Occipital lobe (tissue), 2 donors: ENCODE data around the gene CYYR1. TPM values are rescaled to one million over a fixed set of nuclear protein-coding genes. Genes with fewer than 3 reads are reported as not detected.
"Not testable (repeated sequence)": the region's sequence is repeated elsewhere in the genome, so short reads cannot be mapped to it uniquely, and the experiment has no call there.

Experiments used
- DNase-seq: peaks from one replicate; lab custom pipeline; 2025; lab: John Stamatoyannopoulos, UW
- total RNA-seq: library from RNA; depleted of rRNA; stranded (reverse); fragments of >200 nt; gene quantifications from one replicate; pipeline ENCODE4 v1.2.3, GENCODE V29; 2014

The CYYR1 gene
- total RNA-seq, 1 donor from 2014 or later, result 2.3 TPM

- DNase-seq, result no peak
These were observed 81.4 kb downstream of the CYYR1 start for GRCh38 chr21:26491663-26492062.

- no peak for DNase-seq
These were observed 82.3 kb downstream of the CYYR1 start for GRCh38 chr21:26490771-26491170.

GRCh38 chr21:26489781-26490180, 83.3 kb downstream of the CYYR1 start:
- no peak for DNase-seq

- DNase-seq, result no peak
These were observed 85.1 kb downstream of the CYYR1 start for GRCh38 chr21:26487981-26488480.

GRCh38 chr21:26473471-26473870, 99.6 kb downstream of the CYYR1 start:
- no peak for DNase-seq

GRCh38 chr21:26471099-26471471, 102.0 kb downstream of the CYYR1 start:
- no peak for DNase-seq

- no peak for DNase-seq
These were observed 102.6 kb downstream of the CYYR1 start for GRCh38 chr21:26470351-26471098.

GRCh38 chr21:26469789-26470188, 103.3 kb downstream of the CYYR1 start:
- DNase-seq, result peak; percentile 17

GRCh38 chr21:26465916-26466315, 107.2 kb downstream of the CYYR1 start:
- no peak for DNase-seq

GRCh38 chr21:26461500-26461899, 111.6 kb downstream of the CYYR1 start:
- DNase-seq, result no peak

- DNase-seq, result no peak
These were observed 112.5 kb downstream of the CYYR1 start for GRCh38 chr21:26460621-26461020.

GRCh38 chr21:26458854-26459253, 114.2 kb downstream of the CYYR1 start:
- DNase-seq, result not testable (repeated sequence)

- no peak for DNase-seq
These were observed 115.3 kb downstream of the CYYR1 start for GRCh38 chr21:26457817-26458216.

- DNase-seq, result no peak
These were observed 119.8 kb downstream of the CYYR1 start for GRCh38 chr21:26453267-26453666.

- no peak for DNase-seq
These were observed 121.9 kb downstream of the CYYR1 start for GRCh38 chr21:26451081-26451740.

- no peak for DNase-seq
These were observed 123.9 kb downstream of the CYYR1 start for GRCh38 chr21:26449161-26449560.

- DNase-seq, result no peak
These were observed 124.3 kb downstream of the CYYR1 start for GRCh38 chr21:26448751-26449150.

- no peak for DNase-seq
These were observed 125.1 kb downstream of the CYYR1 start for GRCh38 chr21:26447932-26448475.

- no peak for DNase-seq
These were observed 127.6 kb downstream of the CYYR1 start for GRCh38 chr21:26445440-26445839.

GRCh38 chr21:26444646-26445045, 128.4 kb downstream of the CYYR1 start:
- DNase-seq, result no peak

- no peak for DNase-seq
These were observed 129.2 kb downstream of the CYYR1 start for GRCh38 chr21:26443867-26444266.

GRCh38 chr21:26443291-26443690, 129.8 kb downstream of the CYYR1 start:
- no peak for DNase-seq

GRCh38 chr21:26441149-26441548, 131.9 kb downstream of the CYYR1 start:
- DNase-seq, result no peak
